GM12878 (cell line): ENCODE results near the gene GHRH. TPM values are rescaled to one million over a fixed set of nuclear protein-coding genes. Genes with fewer than 3 reads are reported as not detected.
A peak's percentile ranks its signal among the peaks of the same experiment; 100 is the strongest.

Experiments
- ATAC-seq: fragments of 200-7000 bp; cut with Tn5 transposase; 3 replicates; pipeline ENCODE4 v1.9.1; 2020; ENCODE audit warnings: mild to moderate bottlenecking, moderate library complexity
- BruUV-seq: library from RNA; stranded (reverse); fragments of 400-500 nt; replicated peaks from 2 replicates; lab custom pipeline; 2021; lab: Mats Ljungman, UMichigan
- CTCF ChIA-PET: fragments of 300-600 bp; sonication (Branson Sonifier 250); formaldehyde crosslinking; extraction: SDS; loops from one replicate; lab custom pipeline; 2021; ENCODE audit warnings: inconsistent platforms; lab: Yijun Ruan, JAX
- POLR2A ChIA-PET: fragments of 350-600 bp; formaldehyde crosslinking; extraction: SDS; loops from one replicate; lab custom pipeline; 2021; ENCODE audit warnings: inconsistent platforms; lab: Charles Lee
- RAD21 ChIA-PET: fragments of 300-600 bp; sonication (Branson Sonifier 250); formaldehyde crosslinking; loops from one replicate; lab custom pipeline; 2023; ENCODE audit warnings: antibody characterized with exemption; ENCODE audit not compliant: unreplicated experiment; lab: Charles Lee
- SMC1A ChIA-PET: fragments of 300-600 bp; sonication (Branson Sonifier 250); formaldehyde crosslinking; loops from one replicate; lab custom pipeline; 2023; ENCODE audit not compliant: unreplicated experiment, uncharacterized antibody; lab: Charles Lee
- DNase-seq: peaks from one replicate; pipeline ENCODE4 v3.0.0-alpha.2; 2011; ENCODE audit warnings: low read depth, low spot score
- FAIRE-seq: peaks from 3 replicates; lab custom pipeline; 2011; peaks lifted over from hg19 to GRCh38; lab: Jason Lieb, UNC
- H2AFZ ChIP-seq: 2 replicates; pipeline ENCODE4 v1.6.0; 2011; ENCODE audit warnings: low read depth, low read length, control low read depth; ENCODE audit not compliant: control insufficient read depth
- H3K27ac ChIP-seq: 2 replicates; pipeline ENCODE4 v1.5.1; 2011; ENCODE audit warnings: control low read depth; ENCODE audit not compliant: control insufficient read depth, insufficient read depth
- H3K27me3 ChIP-seq, 2 experiments: replicated peaks in 1 of 2; 2 replicates each; pipeline versions ENCODE4 v1.6.0 to v1.6.1; 2011; ENCODE audit warnings: low read length in 1 of 2; ENCODE audit not compliant: control insufficient read depth in 2 of 2, insufficient read depth in 2 of 2
- H3K36me3 ChIP-seq, 2 experiments: 2 replicates each; pipeline ENCODE4 v1.5.1; 2011; ENCODE audit warnings: low read length in 1 of 2; ENCODE audit not compliant: control insufficient read depth in 2 of 2, insufficient read depth in 2 of 2
- H3K4me1 ChIP-seq: 2 replicates; pipeline ENCODE4 v1.6.1; 2011; ENCODE audit warnings: mild to moderate bottlenecking, low read length, moderate library complexity, mixed read lengths; ENCODE audit not compliant: control insufficient read depth, insufficient read depth
- H3K4me2 ChIP-seq: 2 replicates; pipeline ENCODE4 v1.6.0; 2011; ENCODE audit warnings: control low read depth; ENCODE audit not compliant: control insufficient read depth, insufficient read depth
- H3K4me3 ChIP-seq: fragments of 200-600 bp; sonication (generic); 2 replicates; pipeline ENCODE4 v1.5.1; 2016
- H3K79me2 ChIP-seq: 2 replicates; pipeline ENCODE4 v1.6.0; 2011; ENCODE audit warnings: low read length; ENCODE audit not compliant: control insufficient read depth, insufficient read depth
- H3K9ac ChIP-seq: 2 replicates; pipeline ENCODE4 v1.8.0; 2011; ENCODE audit warnings: low read length, control low read depth, mixed read lengths; ENCODE audit not compliant: control insufficient read depth, insufficient read depth
- H3K9me3 ChIP-seq: replicated peaks from 3 replicates; pipeline ENCODE4 v1.5.1; 2011; ENCODE audit warnings: mild to moderate bottlenecking, low read length; ENCODE audit not compliant: control insufficient read depth, insufficient read depth
- H4K20me1 ChIP-seq: 2 replicates; pipeline ENCODE4 v1.6.0; 2011; ENCODE audit not compliant: control insufficient read depth, insufficient read depth
- ASH2L ChIP-seq: fragments of 300-600, 200-600 bp; sonication (generic); IDR thresholded peaks from 2 replicates; pipeline ENCODE4 v1.6.1; 2017; ENCODE audit warnings: low read depth, mild to moderate bottlenecking, borderline replicate concordance
- ATF7 ChIP-seq: fragments of 450-650 bp; IDR thresholded peaks from 2 replicates; pipeline ENCODE4 v1.6.1; 2016; ENCODE audit warnings: low read depth, mild to moderate bottlenecking
- BMI1 ChIP-seq: fragments of 450-650 bp; IDR thresholded peaks from 2 replicates; pipeline ENCODE4 v1.6.1; 2016; ENCODE audit warnings: mild to moderate bottlenecking, moderate library complexity, borderline replicate concordance
- BRCA1 ChIP-seq: IDR thresholded peaks from 2 replicates; pipeline ENCODE4 v1.6.1; 2011; ENCODE audit warnings: low read depth, low read length, improper control_type of control experiment
- ETV6 ChIP-seq, 2 experiments: fragments of 450-650 bp in 1 of 2; IDR thresholded peaks in 1 of 2; conservative IDR thresholded peaks in 1 of 2; 2 replicates each; pipeline ENCODE4 v1.6.1; 2014; ENCODE audit warnings: antibody characterized with exemption in 1 of 2, borderline replicate concordance in 1 of 2, low read depth in 1 of 2, mild to moderate bottlenecking in 1 of 2, moderate library complexity in 1 of 2
- FOXK2 ChIP-seq: fragments of 450-650 bp; IDR thresholded peaks from 2 replicates; pipeline ENCODE4 v1.6.1; 2017; ENCODE audit warnings: mild to moderate bottlenecking, moderate library complexity
- GABPA ChIP-seq: IDR thresholded peaks from 2 replicates; pipeline ENCODE4 v1.6.1; 2014; ENCODE audit warnings: antibody characterized with exemption, low read depth, mild to moderate bottlenecking, inconsistent platforms
- MTA2 ChIP-seq: fragments of 450-650 bp; IDR thresholded peaks from 2 replicates; pipeline ENCODE4 v1.6.1; 2016; ENCODE audit warnings: low read depth, mild to moderate bottlenecking, moderate library complexity
- MXI1 ChIP-seq: fragments of 150-350 bp; IDR thresholded peaks from 2 replicates; pipeline ENCODE4 v1.6.1; 2011; ENCODE audit warnings: low read depth, mild to moderate bottlenecking, inconsistent platforms, low read length, improper control_type of control experiment
- PAX5 ChIP-seq: IDR thresholded peaks from 2 replicates; pipeline ENCODE4 v1.6.1; 2011; ENCODE audit warnings: low read depth, low read length, borderline replicate concordance
- POLR2AphosphoS5 ChIP-seq: IDR thresholded peaks from 2 replicates; pipeline ENCODE4 v1.6.1; 2011; ENCODE audit warnings: mild to moderate bottlenecking, low read length, inconsistent platforms
- RELB ChIP-seq: fragments of 450-650 bp; IDR thresholded peaks from 2 replicates; pipeline ENCODE4 v1.6.1; 2017; ENCODE audit warnings: low read depth, mild to moderate bottlenecking, moderate library complexity
- SUZ12 ChIP-seq: fragments of 200-600 bp; sonication (generic); IDR thresholded peaks from one replicate; pipeline ENCODE4 v1.6.1; 2018; ENCODE audit warnings: antibody characterized with exemption, mild to moderate bottlenecking; ENCODE audit not compliant: unreplicated experiment
- WGBS: methylation state at CpG from one replicate; pipeline ENCODE4 v1.1.6; 2016; ENCODE audit warnings: low lambda C conversion rate; ENCODE audit not compliant: insufficient replicate concordance, insufficient coverage; ENCODE audit errors: missing lambda C conversion rate; 5-methylcytosine and 5-hydroxymethylcytosine counted together
- in situ Hi-C: fragments of 300-500 bp; cut with MboI; formaldehyde crosslinking; loops from 9 replicates; pipeline ENCODE4 v1.14.3; 2018; ENCODE audit warnings: mixed read lengths
- intact Hi-C: fragments of 100-400 bp; cut with micrococcal nuclease; formaldehyde crosslinking; loops from one replicate; pipeline ENCODE4 v1.14.2; 2022; ENCODE audit not compliant: unreplicated experiment
- polyA plus RNA-seq, 11 experiments: library from polyadenylated mRNA; depleted of rRNA in 4 of 11; unstranded in 6 of 11; stranded (reverse) in 5 of 11; fragments of >200 nt; fragmentation: Nextera tagmentation in 4 of 11; fragmentation: Illumina TruSeq in 1 of 11; extraction: Ambion mirVana in 4 of 11; extraction: Trizol in 1 of 11; gene quantifications; 1 replicate in 1 of 11; 2 replicates in 10 of 11; pipeline versions ENCODE4 v1.2.1 to v1.2.3, GENCODE V29; 2011 to 2016; ENCODE audit warnings: inconsistent platforms in 2 of 11, missing spikeins in 2 of 11, low read depth in 1 of 11
- total RNA-seq, 4 experiments: library from RNA; depleted of rRNA in 3 of 4; stranded (reverse); fragments of >200 nt in 3 of 4; fragmentation: Illumina TruSeq in 1 of 4; extraction: Trizol in 1 of 4; gene quantifications; 2 replicates each; pipeline versions ENCODE4 v1.2.1 to v1.2.3, GENCODE V29; 2013 to 2021

Gene GHRH
- total and polyA plus RNA-seq, 10 of the 15 experiments (the other 5 are each of a cell fraction or from before 2014, with no cell fraction given): not detected

- TF ChIP-seq ETV6 (conservative IDR thresholded peaks at IDR 0.05 in 1 of 2, IDR thresholded peaks at IDR 0.05 in 1 of 2; ENCODE audit: borderline replicate concordance in 1 of 2, low read depth in 1 of 2): no peak
- TF ChIP-seq GABPA: no peak
- TF ChIP-seq FOXK2: no peak
- no peak for TF ChIP-seq ASH2L
- TF ChIP-seq BMI1: no peak
Observed at GRCh38 chr20:37278966-37279590, 17.5 kb upstream of the GHRH start (continued).

DNA sequence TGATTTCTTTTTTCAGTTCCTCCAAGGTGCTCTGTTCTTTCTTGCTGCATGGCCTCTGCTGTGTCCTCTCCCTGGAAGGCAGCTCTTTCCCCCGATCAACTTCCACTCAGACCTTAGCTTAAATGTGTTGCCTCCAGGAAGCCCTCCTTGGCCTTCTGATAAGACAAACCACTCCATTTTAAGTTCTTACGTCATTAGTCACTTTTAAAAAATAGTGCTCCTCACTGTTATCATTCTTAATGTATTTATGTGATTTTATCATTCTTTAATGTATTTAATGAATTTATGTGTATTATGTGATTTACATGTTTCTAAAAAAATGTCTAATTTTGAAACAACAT, 15.6 kb upstream of the GHRH start:
- CTCF ChIA-PET: interaction anchor here (0.7 to 4.2 kb wide), 21 partner anchors 9 to 261 kb away, joined by 3 to 34 read pairs (median 4); partner anchors contain the start of gene MANBAL
- H3K9me3 ChIP-seq: no peaks in the 10 kb centered on the region
- SMC1A ChIA-PET: interaction anchor here (0.5 to 3.7 kb wide), 25 partner anchors 7 to 259 kb away, joined by 3 to 29 read pairs (median 6); partner anchors contain the start of gene MANBAL
- peak overlapping the region; percentile 32 for H3K9ac ChIP-seq
- no TSS peak for BruUV-seq
- no peak overlapping the region for H3K4me3 ChIP-seq
- POLR2A ChIA-PET: interaction anchor here (1.1 to 2.0 kb wide), 6 partner anchors 9 to 257 kb away, joined by 3 to 9 read pairs (median 6); partner anchors contain the start of genes MANBAL and SRC
- peak overlapping the region; percentile 61 for H2AFZ ChIP-seq
- peak overlapping the region; percentile 78 for H3K27ac ChIP-seq
- peaks cover 42% of the 10 kb centered on the region for H3K4me1 ChIP-seq
- H3K27me3 ChIP-seq: no peaks in the 10 kb centered on the region
- 5% methylated on average over 2 of the region's 2 CpGs for WGBS
- H3K36me3 ChIP-seq: no peaks in the 10 kb centered on the region
- peak overlapping the region; percentile 82 for H3K4me2 ChIP-seq
- in situ Hi-C loops: no loop called here
- DNase-seq: no peak
- RAD21 ChIA-PET: interaction anchor here (0.7 to 3.3 kb wide), 17 partner anchors 10 to 257 kb away, joined by 3 to 26 read pairs (median 4); partner anchors contain the start of genes BLCAP and MANBAL
- TF ChIP-seq BRCA1 (no peak), MXI1 (no peak), PAX5 (no peak), RELB (no peak), ATF7 (peak; percentile 52), SUZ12 (no peak), POLR2AphosphoS5 (peak; percentile 39; the same call in 1 of the 2 replicates), MTA2 (no peak)
- H4K20me1 ChIP-seq: no peaks in the 10 kb centered on the region
- intact Hi-C loops: loop anchor here (2.0 kb wide), 1 partner anchor 68 kb away; no protein-coding TSS in a partner anchor
- no peak for FAIRE-seq
- H3K79me2 ChIP-seq: no peaks in the 10 kb centered on the region
- no peak for ATAC-seq
